ENCODE results near the gene HNRNPF.

- TF ChIP-seq CTCF (IDR thresholded peaks at IDR 0.05) (no peak), POLR2A (IDR thresholded peaks at IDR 0.05) (no peak)
Measured at GRCh38 chr10:43444897-43445466, 36.0 kb upstream of the HNRNPF start.
